Prostate gland (tissue), 2 donors: ENCODE results near the gene UMODL1. TPM values are rescaled to one million over a fixed set of nuclear protein-coding genes. Genes with fewer than 3 reads are reported as not detected.

Experiments used
- DNase-seq: peaks from one replicate; pipeline ENCODE4 v3.0.0-alpha.2; 2019; ENCODE audit warnings: low spot score
- H3K27ac ChIP-seq, 2 donors: fragments of 200-600 bp; sonication (generic); 2 replicates each; pipeline ENCODE4 v1.5.1; 2017 to 2019
- H3K27me3 ChIP-seq: fragments of 200-600 bp; sonication (generic); replicated peaks from 2 replicates; pipeline ENCODE4 v1.5.1; 2019; ENCODE audit not compliant: insufficient read depth
- H3K36me3 ChIP-seq, 2 donors: fragments of 200-600 bp; sonication (generic); 1 replicate in 1 of 2; 2 replicates in 1 of 2; pipeline versions ENCODE4 v1.5.1 to v1.8.1; 2017 to 2019
- H3K4me1 ChIP-seq: fragments of 200-600 bp; sonication (generic); replicated peaks from 2 replicates; pipeline ENCODE4 v1.5.1; 2019
- H3K4me3 ChIP-seq, 2 donors: fragments of 200-600 bp; sonication (generic); 2 replicates each; pipeline ENCODE4 v1.5.1; 2017 to 2019
- H3K9me3 ChIP-seq: fragments of 200-600 bp; sonication (generic); 2 replicates; pipeline ENCODE4 v1.5.1; 2017
- POLR2A ChIP-seq: fragments of 450-650 bp; IDR thresholded peaks from one replicate; pipeline ENCODE4 v1.6.1; 2016; ENCODE audit warnings: antibody characterized with exemption, mild to moderate bottlenecking
- POLR2AphosphoS5 ChIP-seq: sonication (generic); formaldehyde crosslinking; IDR thresholded peaks from one replicate; pipeline ENCODE4 v1.6.1; 2017; ENCODE audit warnings: antibody characterized with exemption
- WGBS: methylation state at CpG from one replicate; pipeline ENCODE4 v1.1.5; 2018; 5-methylcytosine and 5-hydroxymethylcytosine counted together
- intact Hi-C: fragments of 100-400 bp; cut with DNase I; formaldehyde crosslinking; loops from one replicate; pipeline ENCODE4 v1.14.2; 2022
- total RNA-seq, 2 donors: library from RNA; depleted of rRNA; stranded (reverse); fragments of >200 nt; gene quantifications; one replicate each; pipeline ENCODE4 v1.1.0, GENCODE V29; 2016
- TF ChIP-seq, protein P1 (sequence below), 4 experiments: fragments of 200-600 bp in 2 of 4; fragments of 450-650 bp in 2 of 4; sonication (generic) in 2 of 4; IDR thresholded peaks; 1 replicate in 3 of 4; 2 replicates in 1 of 4; pipeline ENCODE4 v1.5.1; 2016 to 2019; ENCODE audit warnings: antibody characterized with exemption in 4 of 4, mild to moderate bottlenecking in 2 of 4, moderate library complexity in 2 of 4

UMODL1 gene
- total RNA-seq, 2 donors from 2014 or later = 0.14 to 0.57 TPM

GRCh38 chr21:42122398-42122797 is 51.3 kb downstream of the UMODL1 start:
- H3K4me3 ChIP-seq = no peak overlapping the region
- no peak overlapping the region for H3K27ac ChIP-seq
- H3K27me3 ChIP-seq = no peaks in the 10 kb centered on the region
- H3K4me1 ChIP-seq = peaks cover 5% of the 10 kb centered on the region
- no peak for DNase-seq
- H3K9me3 ChIP-seq = no peaks in the 10 kb centered on the region
- no peaks in the 10 kb centered on the region for H3K36me3 ChIP-seq
- 90% methylated on average over 13 of the region's 13 CpGs for WGBS
- TF ChIP-seq POLR2AphosphoS5 = no peak
- no peak for TF ChIP-seq POLR2A
- TF ChIP-seq, protein P1, sequence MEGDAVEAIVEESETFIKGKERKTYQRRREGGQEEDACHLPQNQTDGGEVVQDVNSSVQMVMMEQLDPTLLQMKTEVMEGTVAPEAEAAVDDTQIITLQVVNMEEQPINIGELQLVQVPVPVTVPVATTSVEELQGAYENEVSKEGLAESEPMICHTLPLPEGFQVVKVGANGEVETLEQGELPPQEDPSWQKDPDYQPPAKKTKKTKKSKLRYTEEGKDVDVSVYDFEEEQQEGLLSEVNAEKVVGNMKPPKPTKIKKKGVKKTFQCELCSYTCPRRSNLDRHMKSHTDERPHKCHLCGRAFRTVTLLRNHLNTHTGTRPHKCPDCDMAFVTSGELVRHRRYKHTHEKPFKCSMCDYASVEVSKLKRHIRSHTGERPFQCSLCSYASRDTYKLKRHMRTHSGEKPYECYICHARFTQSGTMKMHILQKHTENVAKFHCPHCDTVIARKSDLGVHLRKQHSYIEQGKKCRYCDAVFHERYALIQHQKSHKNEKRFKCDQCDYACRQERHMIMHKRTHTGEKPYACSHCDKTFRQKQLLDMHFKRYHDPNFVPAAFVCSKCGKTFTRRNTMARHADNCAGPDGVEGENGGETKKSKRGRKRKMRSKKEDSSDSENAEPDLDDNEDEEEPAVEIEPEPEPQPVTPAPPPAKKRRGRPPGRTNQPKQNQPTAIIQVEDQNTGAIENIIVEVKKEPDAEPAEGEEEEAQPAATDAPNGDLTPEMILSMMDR (IDR thresholded peaks at IDR 0.05) = no peak
- intact Hi-C loops = loop anchor here (10.0 kb wide), 1 partner anchor 508 kb away; no protein-coding TSS in a partner anchor

DNA sequence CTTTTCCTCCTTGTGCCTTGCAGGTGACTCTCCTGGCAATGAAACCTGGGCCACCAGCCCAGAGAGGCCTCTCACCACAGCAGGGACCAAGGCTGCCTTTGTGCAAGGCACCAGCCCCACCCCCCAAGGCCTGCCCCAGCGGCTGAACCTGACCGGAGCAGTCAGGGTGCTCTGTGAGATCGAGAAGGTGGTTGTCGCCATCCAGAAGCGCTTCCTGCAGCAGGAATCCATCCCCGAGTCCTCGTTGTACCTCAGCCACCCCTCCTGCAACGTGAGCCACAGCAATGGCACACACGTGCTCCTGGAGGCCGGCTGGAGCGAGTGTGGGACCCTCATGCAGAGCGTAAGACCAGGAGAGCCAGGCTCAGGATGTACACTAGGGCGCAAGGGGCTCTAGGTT is 51.7 kb downstream of the UMODL1 start:
- H3K4me1 ChIP-seq = peaks cover 5% of the 10 kb centered on the region
- no peaks in the 10 kb centered on the region for H3K9me3 ChIP-seq
- H3K4me3 ChIP-seq = no peak overlapping the region
- intact Hi-C loops = loop anchor here (10.0 kb wide), 1 partner anchor 508 kb away; no protein-coding TSS in a partner anchor
- DNase-seq = no peak
- no peak for TF ChIP-seq POLR2AphosphoS5
- TF ChIP-seq, protein P1 (IDR thresholded peaks at IDR 0.05) = no peak
- no peak for TF ChIP-seq POLR2A
- H3K27ac ChIP-seq = no peak overlapping the region
- H3K27me3 ChIP-seq = no peaks in the 10 kb centered on the region
- H3K36me3 ChIP-seq = no peaks in the 10 kb centered on the region
- WGBS = 69% methylated on average over 13 of the region's 13 CpGs

- no peak for DNase-seq
- no peaks in the 10 kb centered on the region for H3K36me3 ChIP-seq
- 89% methylated on average over 14 of the region's 14 CpGs for WGBS
- H3K4me1 ChIP-seq = peaks cover 5% of the 10 kb centered on the region
- no peak for TF ChIP-seq POLR2A
- no peak for TF ChIP-seq POLR2AphosphoS5
- TF ChIP-seq, protein P1 (IDR thresholded peaks at IDR 0.05) = no peak
- H3K27ac ChIP-seq = no peak overlapping the region
- no peaks in the 10 kb centered on the region for H3K9me3 ChIP-seq
- no peak overlapping the region for H3K4me3 ChIP-seq
- H3K27me3 ChIP-seq = no peaks in the 10 kb centered on the region
- intact Hi-C loops = loop anchor here (10.0 kb wide), 1 partner anchor 509 kb away; no protein-coding TSS in a partner anchor
Measured at GRCh38 chr21:42123219-42123908, 52.2 kb downstream of the UMODL1 start.

DNA sequence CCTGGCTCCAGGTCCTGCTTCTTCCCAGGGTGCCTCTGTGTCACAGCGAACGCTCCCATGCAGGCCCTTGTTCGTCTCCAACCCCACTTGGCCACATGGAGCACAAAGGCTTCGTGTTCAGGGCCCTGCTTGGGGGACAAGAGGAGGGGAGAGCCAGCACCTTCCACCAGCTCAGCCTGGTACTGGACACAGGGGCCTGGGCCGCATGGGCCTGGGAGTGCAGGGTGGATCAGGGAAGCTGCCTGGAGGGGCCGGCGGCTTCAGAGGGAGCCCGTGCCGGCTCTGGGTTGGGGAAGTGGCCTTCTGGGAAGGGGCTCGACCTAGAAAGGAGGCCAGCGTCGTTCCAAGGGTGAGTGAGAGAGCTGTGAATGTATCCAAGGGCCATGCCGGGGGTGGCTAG is 53.0 kb downstream of the UMODL1 start:
- no peak overlapping the region for H3K27ac ChIP-seq
- no peak for DNase-seq
- H3K4me1 ChIP-seq = peaks cover 5% of the 10 kb centered on the region
- no peaks in the 10 kb centered on the region for H3K27me3 ChIP-seq
- WGBS = 92% methylated on average over 13 of the region's 13 CpGs
- intact Hi-C loops = loop anchor here (10.0 kb wide), 1 partner anchor 509 kb away; no protein-coding TSS in a partner anchor
- TF ChIP-seq, protein P1 (IDR thresholded peaks at IDR 0.05) = no peak
- TF ChIP-seq POLR2AphosphoS5 = no peak
- TF ChIP-seq POLR2A = no peak
- no peak overlapping the region for H3K4me3 ChIP-seq
- no peaks in the 10 kb centered on the region for H3K36me3 ChIP-seq
- no peaks in the 10 kb centered on the region for H3K9me3 ChIP-seq
